SK-N-MC (cell line): ENCODE results near the gene ACOXL.

Source experiments
- EZH2 ChIP-seq: fragments of 200-600 bp; sonication (generic); IDR thresholded peaks from one replicate; pipeline ENCODE4 v1.6.1; 2017; ENCODE audit warnings: antibody characterized with exemption
- FOXP2 ChIP-seq: optimal IDR thresholded peaks from 2 replicates; pipeline ENCODE3; 2011; ENCODE audit warnings: mild to moderate bottlenecking, moderate library complexity; ENCODE audit not compliant: insufficient read depth; ENCODE audit errors: extremely low read length, control extremely low read depth
- POLR2AphosphoS5 ChIP-seq: IDR thresholded peaks from 2 replicates; pipeline ENCODE4 v1.6.1; 2012; ENCODE audit warnings: mild to moderate bottlenecking, low read depth, low read length, borderline replicate concordance

DNA sequence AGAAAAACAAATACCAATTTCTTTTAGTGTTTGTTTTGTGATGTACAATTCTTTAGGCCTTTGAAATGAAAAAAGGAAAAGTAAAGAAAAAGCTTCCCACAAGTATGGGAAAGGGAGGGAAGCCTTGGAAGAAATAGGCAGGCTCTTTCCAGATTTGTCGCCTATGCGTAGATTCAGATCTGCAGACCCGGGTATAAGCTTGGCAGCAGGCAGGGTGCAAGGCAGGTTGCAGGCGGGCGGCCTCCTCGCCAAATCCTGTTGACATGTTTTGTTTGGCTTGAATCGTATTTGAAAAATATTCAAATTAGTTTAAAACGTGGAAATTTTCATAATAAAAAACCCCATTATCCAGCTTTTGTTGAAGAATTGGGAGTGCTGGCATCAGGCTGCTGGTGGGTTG, 104.3 kb downstream of the ACOXL start:
- no peak for TF ChIP-seq POLR2AphosphoS5
- TF ChIP-seq EZH2 = no peak
- TF ChIP-seq FOXP2 = no peak
